ENCODE results near the gene PRRC1.

- no peak for TF ChIP-seq FOXA1 (IDR thresholded peaks at IDR 0.05)
- no peak for TF ChIP-seq CTCF (IDR thresholded peaks at IDR 0.05; ENCODE audit: low read depth, low read length, missing input control)
- no peak for TF ChIP-seq RXRA (IDR thresholded peaks at IDR 0.05)
- no peak for TF ChIP-seq ZBTB33 (IDR thresholded peaks at IDR 0.05)
Measured at GRCh38 chr5:127515693-127516440, 1.6 kb upstream of the PRRC1 start.

Data from liver (tissue), 3 donors.